ENCODE results near the gene ZNF653.
"Not testable (repeated sequence)": the region's sequence is repeated elsewhere in the genome, so short reads cannot be mapped to it uniquely, and the experiment has no call there.

Gene ZNF653

GRCh38 chr19:11481534-11482383, 23.9 kb downstream of the ZNF653 start:
- peak; percentile 53 to 68 for DNase-seq (ENCODE audit: low read depth in 2 of 2)

- no peak for DNase-seq (ENCODE audit: low read depth in 2 of 2)
These were observed 24.7 kb downstream of the ZNF653 start, which contains the start of gene ELAVL3 for GRCh38 chr19:11480715-11481533. Gene ELAVL3, minus strand, starts transcription at chr19:11481046. Its CDS starts 438 bp downstream, at chr19:11480608.

- no peak for DNase-seq (ENCODE audit: low read depth in 2 of 2)
These were observed 25.5 kb downstream of the ZNF653 start for GRCh38 chr19:11479898-11480714.

- no peak for DNase-seq (ENCODE audit: low read depth in 2 of 2)
These were observed 26.3 kb downstream of the ZNF653 start for GRCh38 chr19:11479090-11479897.

DNA sequence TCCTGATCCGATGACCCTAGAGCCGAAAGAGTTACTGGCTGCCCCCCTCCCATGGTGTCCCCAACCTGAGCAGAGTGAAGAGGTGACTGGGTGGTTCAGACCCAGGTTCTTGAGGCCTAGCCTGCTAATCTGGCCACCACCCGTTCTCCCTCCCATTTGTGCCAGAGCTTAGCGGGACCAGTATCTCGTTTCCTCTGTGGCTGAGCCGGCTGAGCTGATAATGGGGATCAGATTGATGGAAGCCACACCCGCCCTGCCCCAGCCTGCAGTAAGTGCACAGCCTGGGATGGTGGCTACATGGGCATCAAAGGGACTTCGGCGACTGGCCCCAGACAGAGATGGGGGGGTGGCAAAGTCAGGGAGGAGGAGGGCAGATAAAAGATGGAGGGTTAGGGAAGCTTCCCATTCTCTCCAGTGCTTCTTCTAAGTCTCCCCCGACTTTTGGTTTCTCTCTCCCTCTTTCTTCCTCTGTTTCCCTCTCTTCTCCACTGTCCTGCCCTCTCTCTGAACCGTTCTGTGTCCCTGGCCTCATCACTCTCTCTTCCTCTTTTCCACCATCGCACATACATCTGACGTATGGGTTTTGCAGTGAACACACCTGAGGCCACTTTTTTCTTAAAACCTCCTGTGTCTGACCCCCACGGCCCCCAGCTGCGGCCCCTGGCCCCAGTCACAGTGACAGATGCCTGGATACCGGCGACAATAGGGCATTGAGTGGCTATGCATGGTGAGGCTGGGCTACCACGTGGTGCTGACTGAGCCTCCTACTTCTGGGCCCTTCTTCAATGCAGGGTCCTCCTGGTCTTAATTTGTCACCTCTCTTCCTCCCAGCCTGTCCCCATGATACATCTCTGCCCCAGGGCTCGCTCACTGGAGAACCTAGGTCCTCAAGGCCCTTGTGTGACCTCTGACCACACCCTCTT, 27.2 kb downstream of the ZNF653 start:
- no peak for DNase-seq (ENCODE audit: low read depth in 2 of 2)

DNA sequence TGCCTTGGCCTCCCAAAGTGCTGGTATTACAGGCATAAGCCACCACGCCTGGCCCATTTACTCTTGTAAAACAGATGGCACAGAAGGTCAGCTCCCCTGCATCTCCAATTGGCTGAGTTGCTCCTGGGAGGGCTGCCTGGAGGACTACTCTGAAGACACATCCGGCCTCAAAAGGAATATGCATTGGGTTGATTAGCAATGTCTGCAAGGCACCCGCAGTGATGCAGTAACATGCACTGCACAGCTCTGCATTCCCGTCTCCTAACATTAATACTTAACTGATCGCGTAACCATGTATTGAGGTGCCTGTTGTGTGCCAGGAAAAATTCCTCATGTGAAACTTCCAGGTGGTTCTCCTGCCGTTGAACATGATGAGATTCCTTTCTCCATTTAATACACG, 29.8 kb downstream of the ZNF653 start:
- DNase-seq (ENCODE audit: low read depth in 2 of 2), result no peak

GRCh38 chr19:11475343-11475742, 30.3 kb downstream of the ZNF653 start:
- not testable (repeated sequence) for DNase-seq (ENCODE audit: low read depth in 2 of 2)

DNA sequence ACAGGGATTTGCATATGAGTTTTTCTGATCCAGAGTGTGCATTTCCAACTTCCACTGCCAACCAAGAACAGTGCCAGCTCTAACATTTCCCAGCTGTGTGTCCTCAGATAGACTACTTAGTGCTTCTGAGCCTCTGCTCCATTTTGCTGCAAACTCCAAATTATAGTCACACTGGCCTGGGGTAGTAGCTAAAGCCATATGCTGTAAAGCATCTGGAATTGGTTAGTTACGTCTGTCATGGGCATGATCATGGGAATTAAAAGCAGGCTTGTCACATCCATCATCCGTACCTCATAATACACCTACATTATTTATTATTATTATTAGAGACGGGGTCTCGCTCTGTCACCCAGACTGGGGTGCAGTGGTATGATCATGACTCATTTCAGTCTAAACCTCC, 31.9 kb downstream of the ZNF653 start:
- no peak for DNase-seq (ENCODE audit: low read depth in 2 of 2)

GRCh38 chr19:11468266-11468845, 37.3 kb downstream of the ZNF653 start:
- DNase-seq (ENCODE audit: low read depth in 2 of 2), result not testable (repeated sequence)

DNA sequence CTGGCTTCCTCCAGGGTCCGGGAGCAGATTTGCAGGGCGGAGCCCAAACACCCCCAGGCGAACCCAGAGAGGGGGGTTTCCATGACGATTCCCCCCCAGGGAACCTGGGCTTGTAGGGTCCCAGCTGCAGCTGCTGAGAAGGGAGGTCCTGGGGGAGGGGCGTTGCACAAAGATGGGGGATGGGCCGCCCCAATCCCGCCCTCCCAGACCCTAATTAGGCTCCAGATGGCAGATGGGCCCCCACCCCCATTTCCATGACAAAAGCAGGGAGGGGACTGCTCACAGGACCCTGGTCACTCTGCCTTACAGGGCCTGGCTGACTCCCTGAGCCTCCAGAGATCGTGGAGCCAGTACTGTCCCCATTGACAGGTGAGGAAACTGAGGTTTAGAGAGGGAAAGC, 40.0 kb downstream of the ZNF653 start:
- no peak for DNase-seq (ENCODE audit: low read depth in 2 of 2)

- DNase-seq (ENCODE audit: low read depth in 2 of 2), result no peak
These were observed 41.0 kb downstream of the ZNF653 start for GRCh38 chr19:11464333-11465265.

- DNase-seq (ENCODE audit: low read depth in 2 of 2), result no peak
These were observed 42.2 kb downstream of the ZNF653 start for GRCh38 chr19:11463391-11463790.

- DNase-seq (ENCODE audit: low read depth in 2 of 2), result no peak
These were observed 44.2 kb downstream of the ZNF653 start for GRCh38 chr19:11461453-11461852.

DNA sequence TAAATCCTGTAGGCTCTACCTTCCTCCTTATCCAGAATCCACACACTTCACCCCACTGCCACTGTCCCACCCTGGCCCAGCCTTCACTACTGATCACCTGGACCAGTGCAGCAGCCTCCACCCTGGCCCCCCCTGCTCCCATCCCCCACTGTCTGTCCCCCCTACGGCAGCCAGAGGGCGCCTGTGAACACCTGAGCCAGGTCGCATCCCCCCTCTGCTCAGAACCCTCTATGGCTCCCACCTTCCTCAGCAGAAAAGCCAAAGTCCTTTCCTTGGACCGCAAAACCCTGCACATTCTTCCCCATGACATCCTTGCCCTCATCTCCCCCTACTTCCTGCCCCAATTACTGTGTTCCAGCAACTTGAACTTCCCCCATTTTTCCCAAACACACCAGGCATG, 45.4 kb downstream of the ZNF653 start:
- DNase-seq (ENCODE audit: low read depth in 2 of 2), result no peak

DNA sequence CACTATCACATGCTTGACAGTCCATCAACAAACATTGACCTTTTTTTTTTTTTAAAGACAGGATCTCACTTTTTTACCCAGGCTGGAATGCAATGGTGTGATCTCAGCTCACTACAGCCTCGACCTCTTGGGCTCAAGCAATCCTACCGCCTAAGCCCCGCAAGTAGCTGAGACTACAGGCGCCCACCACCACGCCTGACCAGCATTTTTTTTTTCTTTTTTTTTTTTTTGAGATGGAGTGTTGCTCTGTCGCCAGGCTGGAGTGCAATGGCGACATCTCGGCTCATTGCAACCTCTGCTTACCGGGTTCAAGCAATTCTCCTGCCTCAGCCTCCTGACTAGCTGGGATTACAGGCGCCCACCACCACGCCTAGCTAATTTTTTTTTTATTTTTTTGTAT, 46.7 kb downstream of the ZNF653 start:
- DNase-seq (ENCODE audit: low read depth in 2 of 2), result not testable (repeated sequence)

GRCh38 chr19:11458236-11458900, 47.3 kb downstream of the ZNF653 start:
- DNase-seq (ENCODE audit: low read depth in 2 of 2), result no peak

GRCh38 chr19:11457831-11458230, 47.8 kb downstream of the ZNF653 start:
- no peak for DNase-seq (ENCODE audit: low read depth in 2 of 2)

DNA sequence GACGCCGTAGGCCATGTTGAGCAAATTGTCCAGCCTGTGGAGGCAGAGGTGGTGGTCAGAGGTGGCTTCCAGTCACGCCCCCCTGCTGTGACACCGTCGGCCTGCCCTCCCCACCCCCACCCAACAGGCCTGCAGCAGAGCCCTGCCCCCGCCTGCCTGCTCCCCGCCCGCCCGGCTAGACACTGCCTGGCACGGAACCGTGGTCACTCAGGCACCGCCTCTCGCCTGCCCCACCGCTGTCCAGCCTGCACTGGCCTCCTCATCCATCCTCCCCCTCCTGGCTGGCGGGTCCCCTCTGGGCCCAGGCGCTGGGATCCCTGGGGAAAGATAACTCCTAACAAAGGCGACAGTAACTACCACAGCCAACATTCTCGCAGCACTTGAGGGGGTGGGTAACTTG, 48.5 kb downstream of the ZNF653 start:
- DNase-seq (ENCODE audit: low read depth in 2 of 2), result no peak

All from stimulated activated CD4-positive, alpha-beta T cell treated with anti-CD3 and anti-CD28 coated beads, Interleukin-12 subunit alpha, Interleukin-12 subunit beta, amount 100 ng/mL, for 24 hours (primary cell).